HL-60/S4 treated with retinoic acid at 250 ng/mL for 4 days and 3 days (cell line): ENCODE results near the gene PARD6B.

ENCODE experiments used
- in situ Hi-C: fragments of 300-500 bp; cut with MboI; formaldehyde crosslinking; loops from 2 replicates; pipeline ENCODE4 v1.7.0; 2022; ENCODE audit warnings: low sequenced_read_pairs

Gene PARD6B

GRCh38 chr20:50723672-50724071, 7.7 kb upstream of the PARD6B start:
- in situ Hi-C loops, result no loop called here

DNA sequence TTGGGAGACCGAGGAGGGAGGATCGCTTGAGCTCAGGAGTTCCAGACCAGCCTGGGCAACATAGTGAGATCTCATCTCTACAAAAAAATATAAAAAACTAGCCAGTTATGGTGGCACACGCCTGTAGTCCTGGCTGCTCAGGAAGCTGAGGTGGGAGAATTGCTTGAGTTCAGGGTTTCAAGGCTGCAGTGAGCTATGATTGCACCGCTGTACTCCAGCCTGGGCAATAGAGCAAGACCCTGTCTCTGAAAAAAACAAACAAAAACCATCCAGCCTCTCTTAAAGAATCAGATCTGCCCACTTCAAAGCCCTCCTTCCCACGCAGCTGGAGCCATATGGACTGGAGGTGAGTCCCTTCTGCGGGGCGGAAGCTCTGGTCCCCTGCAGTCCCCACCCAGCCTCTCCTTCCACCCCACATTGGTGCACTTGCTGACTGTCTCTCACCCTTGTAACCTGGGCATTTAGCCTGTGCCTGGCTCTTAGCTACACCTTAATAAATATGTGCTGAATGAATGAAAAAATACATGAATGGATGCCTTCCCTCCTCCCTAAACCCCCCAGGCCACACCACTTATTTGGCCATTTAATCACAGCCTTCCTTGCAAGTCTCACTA, 7.2 kb upstream of the PARD6B start:
- in situ Hi-C loops, result no loop called here

GRCh38 chr20:50724851-50725723, 6.3 kb upstream of the PARD6B start:
- in situ Hi-C loops, result no loop called here

DNA sequence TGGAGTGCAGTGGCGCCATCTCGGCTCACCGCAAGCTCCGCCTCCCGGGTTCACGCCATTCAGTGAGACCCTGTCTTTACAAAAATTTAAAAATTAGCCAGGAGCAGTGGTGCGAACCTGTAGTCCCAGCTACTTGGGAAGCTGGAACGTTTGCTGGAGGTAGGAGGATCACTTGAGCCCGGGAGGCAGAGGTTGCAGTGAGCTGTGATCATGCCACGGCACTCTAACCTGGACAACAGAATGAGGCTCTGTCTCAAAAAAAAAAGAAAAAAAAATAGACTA, 5.7 kb upstream of the PARD6B start:
- in situ Hi-C loops, result no loop called here

DNA sequence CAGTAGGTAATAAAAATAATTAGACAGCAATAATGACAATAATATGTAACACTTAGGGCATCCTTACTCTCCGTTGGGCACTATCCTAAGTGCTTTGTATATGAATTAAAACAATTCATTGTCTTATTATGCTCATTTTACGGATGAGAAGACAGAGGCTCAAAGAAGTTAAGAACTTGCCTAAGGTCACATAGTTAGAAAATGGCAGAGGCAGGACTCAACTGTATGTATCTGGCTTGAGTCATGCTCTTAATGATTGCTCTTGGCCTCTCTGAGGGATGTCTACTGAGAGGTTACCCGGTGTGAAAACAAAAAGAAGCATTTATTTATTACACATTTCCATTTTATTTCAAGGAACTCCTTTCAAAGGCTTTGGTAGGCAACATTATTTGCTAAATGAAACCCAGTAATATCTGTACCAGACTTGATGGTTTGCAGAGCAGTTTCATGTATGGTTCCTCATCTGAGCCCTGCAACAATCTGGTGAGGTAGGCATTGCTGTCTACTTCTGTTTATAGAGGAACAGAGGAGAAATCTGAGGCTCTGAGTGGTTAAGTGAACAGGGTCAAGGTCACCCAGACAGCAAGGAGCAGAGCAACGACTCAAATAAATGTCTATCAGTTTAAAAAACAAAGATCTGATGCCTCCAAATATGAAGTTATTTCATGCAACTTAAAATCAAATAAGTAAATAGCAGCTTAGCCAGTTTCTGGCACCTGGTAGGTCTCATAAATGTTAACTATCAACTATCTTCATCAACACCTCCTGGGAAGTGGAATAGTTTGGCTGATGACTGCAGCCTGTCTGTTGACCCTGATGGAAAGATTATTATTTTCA, 4.2 kb upstream of the PARD6B start:
- in situ Hi-C loops, result no loop called here

DNA sequence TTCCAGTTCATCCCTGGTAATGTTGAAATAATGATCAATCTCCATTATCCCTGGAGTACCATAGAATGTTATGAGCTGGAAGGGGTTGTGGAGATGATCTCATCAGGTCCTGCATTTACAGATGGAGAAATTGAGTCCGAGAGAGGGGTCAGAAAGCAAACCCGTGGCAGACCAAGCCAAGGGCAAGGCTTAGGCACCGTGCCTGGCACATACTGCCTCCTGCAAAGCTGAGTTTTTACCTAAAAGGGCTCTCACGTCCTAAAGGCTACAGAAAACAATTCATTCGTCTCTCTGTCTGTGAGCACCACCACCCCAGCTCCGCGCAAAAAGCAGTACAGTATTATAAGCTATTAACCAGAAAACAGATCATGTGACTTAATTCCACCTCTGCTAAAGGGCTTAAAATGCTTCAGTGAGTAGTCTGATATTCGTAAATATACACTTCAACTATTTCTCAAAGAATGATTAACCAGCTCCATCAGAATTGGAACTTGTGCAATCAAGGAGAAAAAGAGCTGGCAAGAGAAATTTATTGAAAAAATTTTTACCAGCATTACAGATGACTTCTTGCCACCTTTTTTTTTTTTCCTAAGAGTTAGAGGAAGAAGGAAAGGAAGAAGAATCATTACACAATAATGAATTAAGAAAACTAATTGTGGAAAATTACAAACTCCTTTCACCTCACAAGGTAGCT, 3.4 kb upstream of the PARD6B start:
- in situ Hi-C loops, result no loop called here

DNA sequence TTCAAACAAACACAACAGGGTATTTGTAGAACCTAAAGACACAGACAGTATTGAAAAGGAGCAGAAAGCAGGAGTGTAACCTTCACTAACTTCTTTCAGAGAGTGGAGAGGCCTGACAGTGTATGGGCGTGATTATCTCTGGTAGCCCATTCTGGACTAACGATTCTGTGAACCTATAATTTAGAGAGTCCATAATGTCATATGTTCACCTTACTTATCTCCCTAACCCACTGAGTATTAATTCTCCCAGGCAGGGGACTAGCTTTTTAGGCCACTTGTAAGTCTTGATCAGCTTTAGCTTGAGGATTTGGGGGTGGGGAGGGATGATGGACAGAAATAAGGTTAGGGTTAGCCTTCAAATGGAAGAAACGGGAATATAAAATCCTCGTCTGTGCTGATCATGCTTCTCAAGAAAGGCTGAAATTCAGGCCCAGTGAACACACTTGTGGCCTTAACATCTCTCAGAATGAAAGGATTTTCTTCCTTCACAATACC, 2.8 kb upstream of the PARD6B start:
- in situ Hi-C loops, result no loop called here

DNA sequence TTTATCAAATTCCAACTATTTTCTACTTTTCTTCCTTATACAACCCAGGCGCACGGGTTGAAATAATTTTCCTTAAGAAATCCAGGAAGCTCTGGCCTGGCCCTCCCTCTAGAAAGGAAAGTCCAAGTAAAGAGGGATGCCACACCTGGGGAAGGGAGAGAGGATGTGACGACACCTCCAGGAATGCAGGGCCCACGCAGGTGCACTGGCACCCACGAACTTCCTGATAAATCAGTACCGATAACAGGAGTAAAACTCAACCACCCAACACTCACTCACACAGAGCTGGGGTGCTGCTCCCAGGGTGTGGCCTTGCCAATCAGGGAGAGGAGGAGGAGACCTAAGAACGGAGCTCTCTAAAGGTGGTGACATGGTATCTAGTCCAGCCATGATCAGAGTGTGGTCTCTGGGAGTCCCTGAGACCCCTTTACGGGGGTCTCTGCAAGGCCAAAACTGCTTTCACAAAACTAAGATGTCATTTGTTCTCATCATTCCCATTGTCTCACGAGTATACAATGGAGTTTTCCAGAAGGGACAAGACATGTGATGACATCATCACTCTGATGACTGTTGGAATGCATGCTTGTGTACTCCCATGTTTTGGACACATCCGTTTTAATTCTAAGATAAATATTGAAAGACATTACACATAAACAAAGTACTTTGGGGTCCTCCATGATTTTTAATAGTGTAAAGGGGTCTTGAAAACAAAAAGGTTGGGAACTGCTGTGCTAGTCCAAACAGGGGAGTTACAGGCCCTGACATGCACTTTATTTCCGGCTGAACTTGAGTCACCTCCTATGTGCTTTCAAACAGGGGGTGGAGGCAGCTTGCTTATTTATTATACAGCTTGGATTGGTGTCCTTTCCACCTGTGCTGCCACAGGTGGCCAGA, 2.2 kb upstream of the PARD6B start:
- in situ Hi-C loops, result no loop called here

DNA sequence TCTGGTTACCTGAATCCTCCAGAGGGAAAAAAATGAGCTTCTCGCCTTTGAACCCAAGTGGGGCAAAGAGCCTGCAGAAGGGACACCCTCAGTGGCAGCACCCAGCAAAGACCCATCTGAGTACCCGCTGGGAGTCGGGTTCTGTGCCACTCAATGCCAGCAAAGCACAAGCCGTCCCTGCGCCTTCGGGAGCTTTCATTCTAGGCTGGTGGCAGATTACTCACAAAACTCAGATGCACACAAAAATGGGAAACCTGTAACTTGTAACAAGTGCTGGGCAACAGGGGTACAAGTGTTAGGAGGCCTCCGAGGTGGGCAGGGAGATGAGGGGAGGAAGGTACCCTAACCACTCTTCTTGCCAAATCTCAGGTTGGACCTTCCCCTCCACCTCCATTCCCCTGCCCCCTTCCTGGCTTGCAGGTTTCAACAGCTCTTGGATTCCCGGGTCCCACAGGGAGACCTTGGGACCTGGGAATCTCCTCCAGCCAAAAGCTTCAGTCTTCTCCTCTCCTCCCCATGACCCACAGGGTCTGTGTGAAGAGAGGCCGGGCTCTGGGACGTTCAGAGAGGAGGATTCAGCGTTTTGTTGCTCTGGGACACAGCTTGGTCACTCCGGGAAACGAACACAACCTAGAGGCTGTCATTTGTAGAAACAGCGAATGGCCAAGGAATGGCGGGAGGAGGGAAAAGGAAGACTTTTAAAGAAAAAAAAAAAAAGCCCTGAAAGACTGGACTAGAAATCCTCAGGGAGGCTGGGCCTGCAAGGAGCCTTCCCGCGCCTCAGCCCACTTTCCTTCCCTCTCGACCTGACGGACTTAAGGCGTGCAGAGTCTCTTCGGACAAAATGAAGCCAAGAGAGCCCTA, 1.2 kb upstream of the PARD6B start:
- in situ Hi-C loops, result no loop called here

- in situ Hi-C loops, result no loop called here
Observed at GRCh38 chr20:50730765-50731054, 670 bp upstream of the PARD6B start.

DNA sequence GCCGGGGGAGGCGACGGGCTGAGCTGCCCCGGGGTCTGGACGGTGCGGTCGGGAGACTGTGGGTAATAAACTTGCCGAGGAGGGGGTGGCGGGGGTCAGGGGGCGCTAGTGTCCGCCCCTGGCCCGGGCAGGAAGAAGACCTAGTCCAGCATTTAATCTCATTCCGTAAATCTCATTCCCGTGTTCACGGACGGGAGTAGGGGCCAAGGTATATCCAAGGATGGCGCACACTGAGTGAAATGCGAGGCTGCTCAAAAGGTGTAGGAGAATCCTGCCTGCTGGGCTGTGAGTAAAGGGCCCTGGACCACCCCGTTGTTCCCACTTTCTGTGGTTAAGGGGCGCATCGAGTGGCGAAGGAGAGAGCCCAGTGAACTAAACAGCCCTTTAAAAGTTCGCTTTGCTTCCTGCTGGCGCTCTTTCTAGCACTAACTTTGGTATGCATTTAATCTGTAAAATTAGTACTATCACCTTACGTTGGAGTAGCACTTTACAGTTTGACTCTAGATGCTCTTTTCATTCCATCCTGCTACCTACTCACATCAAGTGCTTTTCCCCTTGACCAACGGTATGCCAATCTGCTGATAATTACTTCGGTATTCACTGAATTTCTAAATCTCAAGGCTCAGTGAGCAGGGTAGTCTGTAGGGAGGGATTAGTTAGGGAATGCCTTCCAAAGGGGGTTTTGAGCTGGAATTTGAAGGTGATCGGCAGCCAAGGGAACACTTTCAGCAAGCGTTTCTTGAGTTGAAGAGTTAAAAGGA, 730 bp downstream of the PARD6B start:
- in situ Hi-C loops, result no loop called here

DNA sequence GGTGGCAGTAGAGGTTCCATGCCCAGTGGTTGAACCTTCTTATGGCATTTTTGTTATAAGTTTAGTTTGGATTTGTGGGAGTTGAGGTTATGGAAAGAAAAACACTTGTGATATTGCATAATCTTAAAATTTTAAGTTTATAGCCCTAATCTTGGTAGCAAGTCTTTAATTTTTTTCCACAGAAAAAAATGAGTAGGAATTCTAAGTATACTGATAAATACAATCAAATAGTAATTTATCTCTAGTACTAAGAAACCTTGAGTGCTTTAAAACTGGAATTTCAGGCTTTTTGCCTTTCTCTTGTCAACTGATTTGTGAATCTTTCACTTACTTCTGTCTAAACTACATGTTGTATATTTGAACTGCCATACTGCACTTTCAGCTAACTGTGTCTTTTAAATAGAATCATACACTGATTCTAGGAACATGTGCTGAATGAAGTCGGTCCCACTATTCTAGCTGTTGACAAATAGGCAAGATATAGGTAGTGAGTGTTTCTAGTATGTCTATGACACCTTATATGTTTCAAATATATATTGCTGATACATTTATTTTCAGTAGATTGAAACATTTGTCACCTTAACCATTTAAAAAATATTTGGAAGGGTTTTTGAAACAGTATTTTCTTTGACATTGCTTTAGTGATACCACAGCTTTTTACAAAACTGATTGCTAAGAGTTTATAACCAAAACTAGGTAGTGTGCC, 2.4 kb downstream of the PARD6B start:
- in situ Hi-C loops, result no loop called here

DNA sequence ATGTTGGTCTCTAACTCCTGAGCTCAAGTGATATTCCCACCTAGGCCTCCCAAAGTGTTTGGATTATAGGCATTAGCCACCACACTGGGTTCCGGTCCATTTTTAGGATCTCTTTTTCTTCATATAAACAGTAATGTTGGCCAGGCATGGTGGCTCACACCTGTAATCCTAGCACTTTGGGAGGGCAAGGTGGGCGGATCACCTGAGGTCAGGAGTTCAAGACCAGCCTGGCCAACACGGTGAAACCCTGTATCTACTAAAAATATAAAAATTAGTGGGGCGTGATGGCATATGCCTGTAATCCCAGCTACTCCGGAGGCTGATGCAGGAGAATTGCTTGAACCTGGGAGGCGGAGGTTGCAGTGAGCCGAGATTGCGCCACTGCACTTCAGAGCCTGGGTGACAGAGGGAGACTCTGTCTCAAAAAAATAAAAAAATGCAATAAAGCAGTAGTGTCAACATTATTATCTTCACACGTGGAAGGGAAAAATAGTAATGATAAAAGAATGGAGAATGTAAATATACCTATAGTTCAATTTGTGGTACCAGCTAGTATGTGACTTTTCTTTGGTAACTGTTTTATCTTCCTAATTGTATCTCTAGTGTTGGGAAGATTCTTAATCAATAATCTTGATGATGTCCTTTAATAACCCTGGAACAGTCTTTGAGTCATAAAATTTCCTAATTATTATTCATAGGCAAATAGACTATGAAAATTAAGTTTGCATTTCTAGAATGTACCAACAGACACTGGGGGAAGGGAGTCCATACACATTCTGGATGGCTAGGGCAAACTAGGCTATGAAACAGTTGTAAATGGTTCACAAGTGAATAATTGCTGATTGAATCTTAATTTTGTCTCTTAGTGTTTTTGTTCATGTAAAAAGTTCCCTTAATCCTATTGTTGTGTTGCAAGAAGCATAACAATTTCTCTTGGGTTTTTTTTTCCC, 3.6 kb downstream of the PARD6B start:
- in situ Hi-C loops, result no loop called here

DNA sequence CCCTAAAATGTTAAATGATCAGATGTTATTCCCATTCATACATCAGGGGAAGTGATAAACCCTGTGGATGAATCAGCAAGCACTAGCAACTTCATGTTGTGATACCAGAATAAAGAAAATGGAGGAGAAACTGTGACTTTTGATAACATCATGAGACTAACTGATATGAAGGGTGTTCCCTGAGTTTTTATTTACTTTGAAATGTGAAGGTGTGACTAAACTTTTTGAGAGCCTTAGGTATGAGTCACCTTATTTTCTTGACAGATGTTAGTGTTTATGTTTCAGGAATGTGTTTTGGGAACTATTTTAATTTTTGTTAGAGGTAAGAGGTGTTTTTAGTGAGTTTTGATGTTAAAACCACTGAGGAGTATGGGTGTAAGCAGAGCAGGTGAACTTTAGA, 4.4 kb downstream of the PARD6B start:
- in situ Hi-C loops, result no loop called here

DNA sequence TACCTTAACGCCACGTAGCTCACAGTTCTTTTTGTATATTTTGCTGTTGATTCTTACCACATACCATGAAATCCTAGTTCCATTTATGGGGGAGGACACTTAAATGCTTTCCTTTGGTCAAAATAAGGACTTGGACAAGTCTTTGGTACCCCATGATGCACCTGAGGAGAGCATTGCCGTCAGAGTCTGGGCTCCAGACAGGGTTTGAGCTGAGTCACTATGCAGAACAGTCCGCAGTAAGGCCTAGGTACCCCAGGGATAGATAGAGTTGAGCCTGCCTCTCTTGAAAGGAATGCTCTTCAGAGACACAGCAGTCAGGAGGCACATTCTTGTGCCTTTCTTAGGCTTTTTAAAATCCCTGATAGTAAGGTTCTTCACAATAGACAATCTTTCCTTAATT, 6.0 kb downstream of the PARD6B start:
- in situ Hi-C loops, result no loop called here

GRCh38 chr20:50743087-50743486, 11.7 kb downstream of the PARD6B start:
- in situ Hi-C loops, result no loop called here
